IMR-90 (cell line): Measurements from ENCODE around the gene CNTLN. TPM values are rescaled to one million over a fixed set of nuclear protein-coding genes. Genes with fewer than 3 reads are reported as not detected.
"Not testable (repeated sequence)": the region's sequence is repeated elsewhere in the genome, so short reads cannot be mapped to it uniquely, and the experiment has no call there.

Source experiments
- ATAC-seq: fragments of 200-7000 bp; cut with Tn5 transposase; 2 replicates; pipeline ENCODE4 v1.9.1; 2020; ENCODE audit warnings: low read depth, mild to moderate bottlenecking, moderate library complexity
- BruUV-seq: library from RNA; stranded (reverse); fragments of 400-500 nt; replicated peaks from 2 replicates; lab custom pipeline; 2021; lab: Mats Ljungman, UMichigan
- CTCF ChIA-PET: fragments of 300-600 bp; formaldehyde crosslinking; extraction: SDS; loops from one replicate; lab custom pipeline; 2021; ENCODE audit warnings: antibody characterized with exemption; lab: Yijun Ruan, JAX
- POLR2A ChIA-PET: fragments of 300-600 bp; sonication (Branson Sonifier 250); formaldehyde crosslinking; loops from one replicate; lab custom pipeline; 2022; ENCODE audit warnings: antibody characterized with exemption; ENCODE audit not compliant: unreplicated experiment; lab: Charles Lee
- DNase-seq: peaks from one replicate; pipeline ENCODE4 v3.0.0; 2013
- H2AFZ ChIP-seq: replicated peaks from 2 replicates; pipeline ENCODE3; 2013; ENCODE audit warnings: low read length, mild to moderate bottlenecking; ENCODE audit not compliant: poor library complexity
- H2AK5ac ChIP-seq: 2 replicates; pipeline ENCODE4 v1.6.1; 2013; ENCODE audit warnings: low read depth, low read length, inconsistent platforms
- H2AK9ac ChIP-seq: replicated peaks from 2 replicates; pipeline ENCODE3; 2013; ENCODE audit warnings: mild to moderate bottlenecking, low read depth, low read length, moderate library complexity; ENCODE audit not compliant: poor library complexity
- H2BK120ac ChIP-seq: 2 replicates; pipeline ENCODE4 v1.6.1; 2013; ENCODE audit warnings: low read depth, low read length, inconsistent platforms
- H2BK15ac ChIP-seq: 3 replicates; pipeline ENCODE4 v1.6.1; 2013; ENCODE audit warnings: low read depth, low read length, inconsistent platforms
- H2BK20ac ChIP-seq: 2 replicates; pipeline ENCODE4 v1.6.1; 2013; ENCODE audit warnings: low read depth, mild to moderate bottlenecking, inconsistent platforms, low read length, moderate library complexity
- H2BK5ac ChIP-seq: 2 replicates; pipeline ENCODE4 v1.6.1; 2013; ENCODE audit warnings: mild to moderate bottlenecking, low read depth, low read length, inconsistent platforms; ENCODE audit not compliant: poor library complexity, severe bottlenecking
- H3K14ac ChIP-seq: replicated peaks from 2 replicates; pipeline ENCODE4 v1.6.1; 2013; ENCODE audit warnings: low read depth, low read length, inconsistent platforms
- H3K18ac ChIP-seq: 2 replicates; pipeline ENCODE4 v1.6.1; 2013; ENCODE audit warnings: low read depth, low read length, control low read depth
- H3K23ac ChIP-seq: 2 replicates; pipeline ENCODE4 v1.6.1; 2013; ENCODE audit warnings: low read depth, low read length, inconsistent platforms
- H3K27ac ChIP-seq: 2 replicates; pipeline ENCODE4 v1.5.1; 2013; ENCODE audit warnings: mild to moderate bottlenecking, control low read depth, low read length; ENCODE audit not compliant: insufficient read depth
- H3K27me3 ChIP-seq: 2 replicates; pipeline ENCODE4 v1.6.1; 2013; ENCODE audit warnings: low read length; ENCODE audit not compliant: control insufficient read depth, insufficient read depth
- H3K36me3 ChIP-seq: 2 replicates; pipeline ENCODE4 v1.6.1; 2013; ENCODE audit warnings: low read length, mixed read lengths; ENCODE audit not compliant: control insufficient read depth, insufficient read depth
- H3K4ac ChIP-seq: 2 replicates; pipeline ENCODE4 v1.6.1; 2013; ENCODE audit warnings: low read depth, low read length, inconsistent platforms
- H3K4me1 ChIP-seq: 2 replicates; pipeline ENCODE4 v1.6.1; 2013; ENCODE audit warnings: low read length, mixed read lengths; ENCODE audit not compliant: control insufficient read depth, insufficient read depth
- H3K4me2 ChIP-seq: 2 replicates; pipeline ENCODE4 v1.6.1; 2013; ENCODE audit warnings: low read depth, mild to moderate bottlenecking, control low read depth, low read length, moderate library complexity
- H3K4me3 ChIP-seq: 2 replicates; pipeline ENCODE4 v1.5.1; 2013; ENCODE audit warnings: low read depth, mild to moderate bottlenecking, control low read depth, low read length, moderate library complexity; ENCODE audit not compliant: insufficient read depth
- H3K56ac ChIP-seq: 2 replicates; pipeline ENCODE4 v1.6.1; 2013; ENCODE audit warnings: low read length, inconsistent platforms; ENCODE audit not compliant: insufficient read depth; ENCODE audit errors: extremely low read depth
- H3K79me1 ChIP-seq, 2 experiments: 2 replicates each; pipeline ENCODE4 v1.6.1; 2013; ENCODE audit warnings: low read length in 2 of 2, inconsistent platforms in 1 of 2, low read depth in 1 of 2
- H3K9ac ChIP-seq: 2 replicates; pipeline ENCODE4 v1.6.1; 2013; ENCODE audit warnings: low read depth, low read length, control low read depth
- H3K9me1 ChIP-seq: 2 replicates; pipeline ENCODE4 v1.6.1; 2013; ENCODE audit warnings: low read length, inconsistent platforms; ENCODE audit not compliant: insufficient read depth
- H3K9me3 ChIP-seq: 2 replicates; pipeline ENCODE4 v1.6.1; 2013; ENCODE audit warnings: low read length; ENCODE audit not compliant: control insufficient read depth, insufficient read depth
- H4K20me1 ChIP-seq: 2 replicates; pipeline ENCODE4 v1.6.1; 2013; ENCODE audit warnings: low read length, inconsistent platforms; ENCODE audit not compliant: insufficient read depth
- H4K5ac ChIP-seq: 2 replicates; pipeline ENCODE4 v1.6.1; 2013; ENCODE audit warnings: mild to moderate bottlenecking, low read depth, low read length, control low read depth
- H4K8ac ChIP-seq, 2 experiments: 2 replicates each; pipeline ENCODE4 v1.6.1; 2013; ENCODE audit warnings: low read depth in 2 of 2, low read length in 2 of 2, control low read depth in 1 of 2, inconsistent platforms in 1 of 2
- H4K91ac ChIP-seq: 2 replicates; pipeline ENCODE4 v1.6.1; 2013; ENCODE audit warnings: low read depth, low read length, inconsistent platforms; ENCODE audit not compliant: insufficient read depth
- NFE2L2 ChIP-seq: fragments of 150-350 bp; IDR thresholded peaks from 2 replicates; pipeline ENCODE4 v1.6.1; 2016; ENCODE audit warnings: low read depth, mild to moderate bottlenecking, low read length
- WGBS, 2 experiments: methylation state at CpG; one replicate each; pipeline versions ENCODE4 v1.1.5 to v1.1.7; 2013; ENCODE audit warnings: missing lambda C conversion rate in 2 of 2; ENCODE audit not compliant: insufficient read length in 1 of 2; ENCODE audit errors: extremely low coverage in 2 of 2; 5-methylcytosine and 5-hydroxymethylcytosine counted together
- dilution Hi-C: fragments of 300-500 bp; cut with HindIII; formaldehyde crosslinking; loops from one replicate; pipeline ENCODE4 v1.14.3; 2018; ENCODE audit warnings: low sequenced_read_pairs; ENCODE audit not compliant: unreplicated experiment
- in situ Hi-C: fragments of 300-500 bp; cut with MboI; formaldehyde crosslinking; loops from 3 replicates; pipeline ENCODE4 v1.14.3; 2019; ENCODE audit warnings: low sequenced_read_pairs, inconsistent platforms, mixed read lengths
- intact Hi-C: fragments of 100-400 bp; cut with micrococcal nuclease; formaldehyde crosslinking; loops from 2 replicates; pipeline ENCODE4 v1.10.0; 2022
- polyA plus RNA-seq, 3 experiments: library from polyadenylated mRNA; depleted of rRNA; stranded (reverse); fragments of >200 nt; gene quantifications; 2 replicates each; pipeline ENCODE4 v1.2.3, GENCODE V29; 2012; ENCODE audit warnings: low replicate concordance in 1 of 3
- total RNA-seq: library from RNA; depleted of rRNA; stranded (reverse); fragments of >200 nt; gene quantifications from 2 replicates; pipeline ENCODE4 v1.2.3, GENCODE V29; 2012

Gene CNTLN
- total and polyA plus RNA-seq, 2 of the 4 experiments (the other 2 are of a cell fraction): 3.8 to 5.9 TPM

GRCh38 chr9:17171309-17172094, 36.7 kb downstream of the CNTLN start (continued):
- no peak for TF ChIP-seq NFE2L2

- POLR2A ChIA-PET: not testable (repeated sequence)
These were observed 42.7 kb downstream of the CNTLN start for GRCh38 chr9:17177496-17177895.

More at GRCh38 chr9:17177496-17177895, 42.7 kb downstream of the CNTLN start:
- dilution Hi-C loops, H4K8ac ChIP-seq, H3K4ac ChIP-seq, H2AK9ac ChIP-seq, H3K9me1 ChIP-seq, H3K18ac ChIP-seq, H3K9ac ChIP-seq, CTCF ChIA-PET, H4K5ac ChIP-seq, H4K20me1 ChIP-seq, H2AFZ ChIP-seq, H2AK5ac ChIP-seq, in situ Hi-C loops, H3K27me3 ChIP-seq, ATAC-seq, H2BK15ac ChIP-seq, H3K27ac ChIP-seq, H4K91ac ChIP-seq, H3K9me3 ChIP-seq, H3K56ac ChIP-seq, DNase-seq, H2BK20ac ChIP-seq, BruUV-seq, H3K4me1 ChIP-seq, H2BK5ac ChIP-seq, H3K14ac ChIP-seq, H3K23ac ChIP-seq, H3K36me3 ChIP-seq, H3K4me2 ChIP-seq, H2BK120ac ChIP-seq, H3K4me3 ChIP-seq, intact Hi-C loops: not testable (repeated sequence)
- peaks cover 9 to 15% of the 10 kb centered on the region in 2 experiments for H3K79me1 ChIP-seq
- no CpG with 5 or more reads among the region's 15 CpGs for WGBS, 2 experiments
